ENCODE measurements around the gene MARK3. TPM values are rescaled to one million over a fixed set of nuclear protein-coding genes. Genes with fewer than 3 reads are reported as not detected.

The MARK3 gene
- total and polyA plus RNA-seq, 8 donors = 52.6 to 157 (median 95.0) TPM

GRCh38 chr14:103343905-103344797, 41.1 kb upstream of the MARK3 start:
- Histone ChIP-seq H3K4me1 (peaks cover 0 to 22% (median 14%) of the 10 kb centered on the region in 4 donors), H3K36me3 (peaks cover 55 to 65% (median 62%) of the 10 kb centered on the region in 4 donors)
- no peak for TF ChIP-seq POLR2AphosphoS5 (IDR thresholded peaks at IDR 0.05)
- TF ChIP-seq EP300 (IDR thresholded peaks at IDR 0.05) = no peak
- no peak for TF ChIP-seq POLR2A (IDR thresholded peaks at IDR 0.05)
- no peak for TF ChIP-seq CTCF (IDR thresholded peaks at IDR 0.05)

GRCh38 chr14:103346286-103346685, 38.9 kb upstream of the MARK3 start:
- no peaks in the 10 kb centered on the region for H3K9me3 ChIP-seq
- DNase-seq = no peak
- H3K4me1 ChIP-seq = peaks cover 0 to 7% (median under 1%) of the 10 kb centered on the region in 4 donors
- peaks cover 34 to 44% (median 41%) of the 10 kb centered on the region in 4 donors for H3K36me3 ChIP-seq
- H3K27ac ChIP-seq = no peak overlapping the region
- H3K27me3 ChIP-seq = no peaks in the 10 kb centered on the region
- intact Hi-C loops (cut with DNase I; ENCODE audit: low total_unique reads) = no loop called here
- WGBS, 5 donors = 26 to 43% (median 41%) methylated on average over 3 of the region's 3 CpGs
- TF ChIP-seq POLR2AphosphoS5 (IDR thresholded peaks at IDR 0.05) = no peak
- no peak for TF ChIP-seq CTCF (IDR thresholded peaks at IDR 0.05)
- TF ChIP-seq POLR2A (IDR thresholded peaks at IDR 0.05) = no peak
- no peak for TF ChIP-seq EP300 (IDR thresholded peaks at IDR 0.05)
- H3K4me3 ChIP-seq = no peak overlapping the region

More at GRCh38 chr14:103343905-103344797, 41.1 kb upstream of the MARK3 start:
- 79 to 85% (median 83%) methylated on average over 5 of the region's 5 CpGs for WGBS, 5 donors
- Histone ChIP-seq H3K27ac (no peak overlapping the region), H3K27me3 (no peaks in the 10 kb centered on the region), H3K9me3 (no peaks in the 10 kb centered on the region), H3K4me3 (no peak overlapping the region)
- no peak for DNase-seq
- intact Hi-C loops (cut with DNase I; ENCODE audit: low total_unique reads) = no loop called here

- TF ChIP-seq EP300 (IDR thresholded peaks at IDR 0.05) (no peak), POLR2A (IDR thresholded peaks at IDR 0.05) (no peak), POLR2AphosphoS5 (IDR thresholded peaks at IDR 0.05) (no peak), CTCF (IDR thresholded peaks at IDR 0.05) (no peak)
- DNase-seq = no peak
- H3K27ac ChIP-seq = peak overlapping the region in 1 of 5 donors; percentile 14
- H3K9me3 ChIP-seq = no peaks in the 10 kb centered on the region
- peaks cover 24 to 34% (median 31%) of the 10 kb centered on the region in 4 donors for H3K36me3 ChIP-seq
- WGBS, 5 donors = 34 to 50% (median 41%) methylated on average over 12 of the region's 12 CpGs
- intact Hi-C loops (cut with DNase I; ENCODE audit: low total_unique reads) = no loop called here
- H3K4me3 ChIP-seq = no peak overlapping the region
- H3K4me1 ChIP-seq = peaks cover 0 to 5% (median 0%) of the 10 kb centered on the region in 4 donors
- H3K27me3 ChIP-seq = no peaks in the 10 kb centered on the region
Observed at GRCh38 chr14:103347091-103347815, 38.0 kb upstream of the MARK3 start.

- H3K4me3 ChIP-seq = no peak overlapping the region
- no peaks in the 10 kb centered on the region for H3K9me3 ChIP-seq
- H3K4me1 ChIP-seq = no peaks in the 10 kb centered on the region
- no peak for DNase-seq
- H3K36me3 ChIP-seq = peaks cover 15 to 25% (median 22%) of the 10 kb centered on the region in 4 donors
- H3K27ac ChIP-seq = no peak overlapping the region
- 71 to 82% (median 78%) methylated on average over 5 of the region's 5 CpGs for WGBS, 5 donors
- intact Hi-C loops (cut with DNase I; ENCODE audit: low total_unique reads) = no loop called here
- H3K27me3 ChIP-seq = no peaks in the 10 kb centered on the region
- TF ChIP-seq EP300 (IDR thresholded peaks at IDR 0.05) (no peak), POLR2A (IDR thresholded peaks at IDR 0.05) (no peak), CTCF (IDR thresholded peaks at IDR 0.05) (no peak), POLR2AphosphoS5 (IDR thresholded peaks at IDR 0.05) (no peak)
Observed at GRCh38 chr14:103348154-103348553, 37.1 kb upstream of the MARK3 start.
